Peyer's patch (tissue), 4 donors: ENCODE data around the gene ERO1B.

Source experiments
- POLR2A ChIP-seq, 2 donors: fragments of 450-650 bp; IDR thresholded peaks; one replicate each; pipeline ENCODE4 v1.5.1; 2017; ENCODE audit warnings: antibody characterized with exemption in 2 of 2, mild to moderate bottlenecking in 2 of 2, moderate library complexity in 2 of 2
- TF ChIP-seq, protein P1 (sequence below), 6 experiments: fragments of 450-650 bp in 4 of 6; fragments of 200-600 bp in 2 of 6; sonication (generic) in 1 of 6; IDR thresholded peaks; one replicate each; pipeline ENCODE4 v1.5.1; 2017 to 2019; ENCODE audit warnings: antibody characterized with exemption in 6 of 6, mild to moderate bottlenecking in 3 of 6, moderate library complexity in 1 of 6

DNA sequence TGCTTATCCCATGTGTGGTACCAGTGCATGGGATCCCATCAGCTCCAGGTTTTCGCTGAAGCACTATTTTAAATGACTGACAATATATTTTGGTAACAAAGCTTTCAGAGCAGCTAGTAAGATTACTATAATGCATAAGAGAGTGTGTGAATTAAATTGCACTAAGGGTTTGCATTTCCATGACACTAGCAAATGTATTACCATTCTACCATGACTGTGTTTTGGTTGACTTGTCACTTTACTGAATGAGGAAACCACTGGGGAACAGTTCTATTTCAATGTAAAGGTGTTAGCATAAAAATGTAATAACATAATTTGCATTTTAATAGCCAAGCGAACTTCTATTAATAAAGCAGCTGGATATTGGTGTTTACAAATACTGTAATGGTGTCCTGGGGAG, 31.7 kb upstream of the ERO1B start:
- TF ChIP-seq, protein P1, sequence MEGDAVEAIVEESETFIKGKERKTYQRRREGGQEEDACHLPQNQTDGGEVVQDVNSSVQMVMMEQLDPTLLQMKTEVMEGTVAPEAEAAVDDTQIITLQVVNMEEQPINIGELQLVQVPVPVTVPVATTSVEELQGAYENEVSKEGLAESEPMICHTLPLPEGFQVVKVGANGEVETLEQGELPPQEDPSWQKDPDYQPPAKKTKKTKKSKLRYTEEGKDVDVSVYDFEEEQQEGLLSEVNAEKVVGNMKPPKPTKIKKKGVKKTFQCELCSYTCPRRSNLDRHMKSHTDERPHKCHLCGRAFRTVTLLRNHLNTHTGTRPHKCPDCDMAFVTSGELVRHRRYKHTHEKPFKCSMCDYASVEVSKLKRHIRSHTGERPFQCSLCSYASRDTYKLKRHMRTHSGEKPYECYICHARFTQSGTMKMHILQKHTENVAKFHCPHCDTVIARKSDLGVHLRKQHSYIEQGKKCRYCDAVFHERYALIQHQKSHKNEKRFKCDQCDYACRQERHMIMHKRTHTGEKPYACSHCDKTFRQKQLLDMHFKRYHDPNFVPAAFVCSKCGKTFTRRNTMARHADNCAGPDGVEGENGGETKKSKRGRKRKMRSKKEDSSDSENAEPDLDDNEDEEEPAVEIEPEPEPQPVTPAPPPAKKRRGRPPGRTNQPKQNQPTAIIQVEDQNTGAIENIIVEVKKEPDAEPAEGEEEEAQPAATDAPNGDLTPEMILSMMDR (IDR thresholded peaks at IDR 0.05) = no peak
- no peak for TF ChIP-seq POLR2A (IDR thresholded peaks at IDR 0.05)
